Stimulated activated CD4-positive, alpha-beta T cell treated with anti-CD3 and anti-CD28 coated beads, TNF-alpha, amount 100 ng/mL, for 4 hours (primary cell): Measurements from ENCODE around the gene TMEM217.
A peak's percentile ranks its signal among the peaks of the same experiment; 100 is the strongest.
"Not testable (repeated sequence)": the region's sequence is repeated elsewhere in the genome, so short reads cannot be mapped to it uniquely, and the experiment has no call there.

Experiments
- DNase-seq, 3 experiments: peaks; one replicate each; pipeline ENCODE4 v3.0.0-alpha.2; 2020; ENCODE audit warnings: low read depth in 3 of 3

Gene TMEM217

DNA sequence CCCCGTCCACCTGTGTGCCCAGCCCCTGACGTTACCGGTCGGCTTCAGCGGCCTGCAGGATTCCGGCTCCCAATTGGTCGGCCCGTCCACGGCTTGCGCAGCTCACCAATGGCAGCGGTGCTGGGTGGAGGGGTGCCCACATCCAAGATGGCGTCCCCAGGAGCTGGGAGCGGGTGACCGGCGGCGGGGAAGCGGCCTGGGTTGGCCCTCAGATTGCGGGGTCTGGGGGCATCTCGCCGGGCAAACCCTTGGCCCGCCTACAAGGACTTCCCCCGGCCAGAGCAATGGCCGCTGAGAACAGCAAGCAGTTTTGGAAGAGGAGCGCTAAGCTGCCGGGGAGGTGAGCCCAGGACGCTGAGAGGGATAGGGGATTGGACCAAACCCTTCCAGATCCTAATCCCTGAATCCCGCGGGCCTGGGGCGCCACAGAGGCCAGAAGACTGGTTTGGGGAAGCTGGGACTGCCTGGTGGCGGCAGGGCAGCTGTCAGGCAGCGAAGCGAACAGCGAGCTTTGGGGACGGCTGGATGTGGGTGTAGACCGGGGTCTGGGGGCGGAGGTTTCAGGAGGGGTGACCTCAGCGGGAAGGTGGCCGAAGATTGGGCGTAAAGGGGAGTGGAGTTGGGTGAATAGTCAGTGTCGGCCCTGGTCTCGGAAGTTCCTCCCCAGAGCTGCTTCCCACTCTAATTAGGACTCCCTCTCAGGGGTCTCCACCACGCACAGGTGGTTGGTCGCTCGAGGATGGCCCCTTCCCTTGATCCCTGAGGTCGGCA is at the start of gene TMEM217, which contains the start of gene TBC1D22B:
Gene TMEM217 (minus strand): TSS at position 511 of the 771 bp plus-strand sequence. CDS start 39,114 bp downstream, outside the sequence.
Gene TBC1D22B (plus strand): TSS at position 139 of the 771 bp plus-strand sequence. CDS start 146 bp downstream, at position 285.
- DNase-seq, result peak; percentile 88 to 91 (median 91)

DNA sequence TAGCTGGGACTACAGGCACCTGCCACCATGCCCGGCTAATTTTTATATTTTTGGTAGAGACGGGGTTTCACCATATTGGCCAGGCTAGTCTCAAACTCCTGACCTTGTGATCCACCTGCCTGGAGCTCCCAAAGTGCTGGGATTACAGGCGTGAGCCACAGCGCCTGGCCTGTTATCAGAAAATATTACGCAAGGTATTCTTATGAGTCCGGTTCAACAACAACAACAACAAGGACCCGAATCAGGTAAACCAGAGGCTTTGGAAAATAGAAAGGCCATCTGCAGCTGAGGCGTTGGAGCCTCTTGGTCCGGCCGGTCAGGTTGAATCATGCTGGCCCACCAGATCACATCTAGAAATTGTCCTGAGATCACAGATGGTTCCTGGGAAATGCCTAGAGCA is 49.5 kb upstream of the TMEM217 start:
- not testable (repeated sequence) for DNase-seq

DNA sequence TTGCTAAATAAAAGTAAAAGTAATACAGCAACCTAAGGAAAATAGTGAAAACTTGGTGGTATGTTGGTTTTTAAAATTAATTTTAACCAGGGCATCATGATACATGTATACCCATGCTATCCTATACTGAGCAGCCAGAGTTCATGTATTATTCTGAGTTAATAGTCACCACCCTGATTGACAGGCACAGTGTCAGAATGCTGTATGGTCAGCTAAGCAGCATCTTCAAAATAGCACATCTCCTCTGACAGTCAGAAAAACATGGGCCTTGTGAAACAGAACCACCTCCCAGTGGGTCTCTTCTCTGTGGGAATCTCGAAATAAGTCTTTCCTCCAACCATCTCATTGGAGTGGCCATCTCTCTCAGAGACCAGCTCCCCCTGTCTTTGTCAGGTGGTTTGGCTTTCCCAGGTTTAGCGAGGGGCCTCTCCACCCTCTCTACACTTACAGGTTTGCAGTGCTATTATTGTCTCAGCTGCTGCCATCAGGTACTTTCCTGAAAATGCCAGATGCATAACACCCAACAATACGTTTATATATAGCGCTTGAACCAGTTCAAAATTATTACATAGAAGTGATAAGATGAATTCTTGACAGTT is 48.8 kb upstream of the TMEM217 start:
- no peak for DNase-seq

DNA sequence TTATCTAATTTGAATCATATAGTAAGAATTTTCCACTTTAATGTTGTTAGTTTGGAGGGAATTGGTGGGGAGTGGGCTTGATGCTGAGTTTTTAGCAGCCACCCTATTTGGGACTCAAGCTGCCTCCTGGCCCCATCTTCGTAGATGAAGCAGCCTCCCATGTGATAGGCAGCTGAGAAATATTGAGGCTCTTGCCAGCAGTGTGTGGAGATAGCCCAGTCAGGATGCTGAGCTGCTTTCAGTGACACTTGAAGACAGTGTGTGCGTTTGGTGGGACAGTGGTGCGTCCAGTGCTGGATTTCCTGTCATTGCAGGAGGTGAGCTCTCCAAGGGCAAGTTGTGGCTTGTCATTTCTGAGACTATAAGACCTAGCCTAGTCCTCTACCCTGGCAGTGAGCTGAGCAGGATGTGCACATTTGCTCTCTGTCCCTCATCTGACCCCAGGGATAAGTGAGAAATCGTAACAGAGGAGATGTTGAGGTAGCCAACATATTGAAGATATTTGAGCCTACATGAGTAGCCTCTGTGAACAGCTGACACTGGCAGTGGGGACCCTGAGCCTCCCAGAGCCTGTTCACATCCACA is 48.0 kb upstream of the TMEM217 start:
- no peak for DNase-seq

DNA sequence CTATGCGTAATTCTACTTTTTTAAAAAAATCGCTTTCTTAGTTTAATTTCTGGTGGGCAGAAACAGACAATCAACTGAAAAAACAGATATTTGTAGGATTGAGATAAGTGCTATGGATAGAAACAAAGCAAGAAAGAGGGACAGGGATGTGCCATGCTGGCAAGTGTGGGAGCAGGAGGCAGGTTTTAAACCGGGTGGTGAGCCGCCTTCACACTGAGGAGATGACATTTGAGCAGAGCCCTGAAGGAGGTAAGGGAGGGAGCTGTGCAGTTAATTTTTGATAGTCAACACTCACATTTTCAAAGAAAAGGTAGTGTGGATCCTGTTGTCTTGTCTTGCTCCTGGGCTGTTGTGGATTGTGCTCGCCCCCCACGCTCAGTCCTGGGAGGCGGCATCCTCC is 46.8 kb upstream of the TMEM217 start:
- DNase-seq, result no peak

DNA sequence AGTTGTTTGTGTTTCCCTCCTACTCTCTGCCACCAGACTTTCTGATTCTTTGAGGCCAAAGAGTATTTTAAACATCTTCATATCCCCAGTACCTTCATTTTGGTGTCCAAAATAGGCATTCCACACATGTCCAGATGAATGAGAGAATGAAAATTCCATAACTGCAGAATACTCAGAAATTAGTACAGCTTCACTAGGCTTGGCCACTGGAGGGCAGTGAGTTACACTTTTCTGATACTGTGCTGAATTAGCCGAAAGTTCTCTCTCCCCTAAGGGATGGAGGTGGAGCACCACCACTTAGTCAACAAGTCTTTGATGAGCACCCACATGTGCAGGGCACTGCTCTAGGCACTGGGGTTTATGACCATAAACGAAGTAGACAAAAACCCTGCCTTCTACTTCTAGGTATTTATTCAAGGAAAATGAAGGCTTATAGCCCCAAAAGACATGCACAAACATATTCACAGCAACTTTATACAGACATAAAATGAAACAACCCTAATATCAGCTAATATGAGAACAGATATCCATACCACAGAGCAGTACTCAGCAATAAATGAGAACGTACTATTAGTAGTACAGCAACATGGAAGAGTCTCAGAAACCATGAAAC is 46.1 kb upstream of the TMEM217 start:
- no peak for DNase-seq

DNA sequence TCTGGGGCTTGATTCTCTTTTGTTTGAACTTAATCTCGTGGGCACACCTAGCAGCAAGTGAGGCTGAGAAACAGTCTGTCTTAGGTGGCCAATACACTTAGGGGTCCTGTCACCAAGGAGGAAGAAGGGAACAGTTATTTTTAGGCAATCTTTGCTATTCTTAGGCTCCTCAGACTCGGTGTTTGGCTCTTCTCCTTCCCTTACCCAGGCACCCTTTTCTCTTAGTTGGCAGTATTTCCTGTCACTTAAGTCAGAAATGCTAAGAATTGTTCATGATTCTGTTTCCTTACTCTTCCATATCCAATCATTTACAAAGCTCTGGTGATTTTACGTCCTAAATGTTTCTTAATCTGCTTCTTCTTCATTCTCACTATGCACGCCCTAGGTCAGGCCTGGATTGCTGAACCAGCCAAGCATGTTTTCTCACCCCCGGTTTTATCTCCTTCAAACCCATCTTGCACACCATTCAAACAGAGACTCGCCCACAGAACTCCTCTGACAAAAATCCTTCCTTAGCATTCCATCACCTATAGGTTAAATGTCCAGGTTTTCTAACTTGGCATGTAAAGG is 45.2 kb upstream of the TMEM217 start:
- no peak for DNase-seq

DNA sequence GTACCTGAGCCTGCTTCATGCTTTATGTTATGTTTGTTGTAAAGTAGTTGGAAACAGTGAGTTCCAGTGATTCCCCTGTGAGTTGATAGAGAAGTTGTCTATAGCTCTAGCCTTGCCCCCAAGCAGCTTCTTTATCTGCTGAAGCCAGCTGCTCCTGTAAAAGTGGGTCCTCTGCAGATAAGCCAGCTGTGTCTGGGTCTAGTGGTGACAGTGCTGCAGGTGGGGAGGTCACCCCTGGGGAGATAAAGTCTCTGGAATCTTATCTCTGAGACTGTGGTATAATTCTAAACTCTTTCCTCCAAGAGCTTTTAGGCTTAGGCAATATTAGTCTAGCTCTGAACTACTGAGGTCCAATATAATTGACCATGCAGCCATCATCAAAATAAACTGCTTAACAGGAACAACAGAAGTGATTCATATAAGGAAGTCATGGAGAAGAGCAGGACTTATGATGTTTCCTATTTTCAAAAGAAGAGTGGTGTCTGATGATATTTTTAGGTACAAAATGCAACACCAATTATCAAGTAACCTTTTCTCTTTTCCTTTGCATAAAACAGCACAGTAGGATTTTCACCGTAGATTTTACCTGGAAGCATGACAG is 44.2 kb upstream of the TMEM217 start:
- no peak for DNase-seq

DNA sequence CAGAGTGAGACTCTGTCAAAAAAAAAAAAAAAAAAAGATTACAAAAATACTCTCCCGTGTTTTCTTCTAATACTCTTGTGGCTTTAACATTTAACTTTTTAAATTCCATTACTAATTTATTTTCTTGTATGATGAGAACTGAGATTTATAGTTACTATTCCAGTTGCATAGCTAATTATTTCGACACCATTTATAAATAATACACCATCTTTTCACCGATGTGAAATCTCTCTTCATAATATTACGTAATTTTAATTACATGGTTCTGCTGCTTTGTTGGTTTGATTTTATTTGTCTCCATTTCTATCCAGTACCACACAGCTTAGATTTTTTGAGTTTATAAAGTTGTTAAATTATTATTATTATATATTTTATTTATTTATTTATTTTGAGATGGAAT is 42.0 kb upstream of the TMEM217 start:
- no peak for DNase-seq

DNA sequence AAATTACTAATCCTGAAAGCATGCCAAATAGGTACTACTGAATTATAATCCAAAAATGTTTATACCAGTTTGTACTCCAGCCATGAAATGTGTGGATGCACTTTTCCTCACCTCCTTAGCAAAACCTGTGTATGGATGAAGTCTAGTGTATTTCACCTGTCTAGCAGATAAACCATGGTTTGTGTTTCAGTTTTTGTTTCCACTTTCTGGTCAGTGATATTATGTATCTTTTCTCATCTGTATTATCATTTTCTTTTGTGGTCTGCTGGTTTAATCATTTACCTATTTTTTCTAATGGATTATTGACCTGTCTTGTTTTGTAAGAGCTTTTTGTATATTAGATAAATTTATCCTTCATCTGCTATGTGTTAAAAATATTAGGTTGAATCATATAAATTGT is 41.0 kb upstream of the TMEM217 start:
- no peak for DNase-seq

DNA sequence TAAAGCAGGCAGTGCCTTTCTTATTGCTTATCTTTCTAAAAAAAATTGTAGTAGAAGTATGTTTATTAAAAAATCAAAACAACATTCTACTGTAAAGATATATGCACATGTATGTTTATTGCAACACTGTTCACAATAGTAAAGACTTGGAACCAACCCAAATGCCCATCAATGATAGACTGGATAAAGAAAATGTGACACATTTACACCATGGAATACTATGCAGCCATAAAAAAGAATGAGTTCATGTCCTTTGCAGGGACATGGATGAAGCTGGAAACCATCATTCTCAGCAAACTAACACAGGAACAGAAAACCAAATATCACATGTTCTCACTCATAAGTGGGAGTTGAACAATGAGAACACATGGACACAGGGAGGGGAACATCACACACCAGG is 39.7 kb upstream of the TMEM217 start:
- not testable (repeated sequence) for DNase-seq

DNA sequence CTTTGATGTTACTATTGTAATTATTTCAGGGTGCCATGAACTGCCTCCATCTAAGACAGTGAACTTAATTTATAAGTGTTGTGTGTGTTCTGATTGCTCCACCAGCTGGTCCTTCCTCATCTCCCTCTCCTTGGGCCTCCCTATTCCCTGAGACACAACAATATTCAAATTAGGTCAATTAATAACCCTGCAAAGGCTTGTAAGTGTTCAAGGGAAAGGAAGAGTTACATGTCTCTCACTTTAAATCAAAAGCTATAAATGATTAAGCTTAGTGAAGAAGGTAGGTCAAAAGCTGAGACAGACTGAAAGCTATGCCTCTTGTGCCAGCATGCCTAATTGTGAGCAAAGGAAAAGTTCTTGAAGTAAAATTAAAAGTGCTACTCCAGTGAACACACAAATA is 35.5 kb upstream of the TMEM217 start:
- no peak for DNase-seq

DNA sequence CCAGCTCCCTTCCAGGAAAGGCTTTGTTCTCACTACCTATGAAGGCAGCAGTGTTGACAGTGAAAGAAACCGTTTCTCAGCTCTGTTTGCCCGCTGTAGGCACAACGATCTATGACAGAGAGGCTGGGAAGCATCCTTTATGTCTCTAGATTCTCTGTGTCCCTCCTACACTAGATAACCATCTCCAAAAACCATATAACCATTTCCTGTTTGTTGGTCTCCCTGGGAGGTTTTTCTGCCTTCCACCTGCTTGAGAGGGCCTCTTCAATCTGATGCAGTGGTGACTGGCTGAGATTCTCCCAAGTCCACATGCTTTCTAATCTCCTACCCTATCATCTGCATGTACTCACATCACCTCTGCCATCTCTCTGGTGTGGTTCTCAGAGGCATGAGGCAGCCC is 32.0 kb upstream of the TMEM217 start:
- no peak for DNase-seq

DNA sequence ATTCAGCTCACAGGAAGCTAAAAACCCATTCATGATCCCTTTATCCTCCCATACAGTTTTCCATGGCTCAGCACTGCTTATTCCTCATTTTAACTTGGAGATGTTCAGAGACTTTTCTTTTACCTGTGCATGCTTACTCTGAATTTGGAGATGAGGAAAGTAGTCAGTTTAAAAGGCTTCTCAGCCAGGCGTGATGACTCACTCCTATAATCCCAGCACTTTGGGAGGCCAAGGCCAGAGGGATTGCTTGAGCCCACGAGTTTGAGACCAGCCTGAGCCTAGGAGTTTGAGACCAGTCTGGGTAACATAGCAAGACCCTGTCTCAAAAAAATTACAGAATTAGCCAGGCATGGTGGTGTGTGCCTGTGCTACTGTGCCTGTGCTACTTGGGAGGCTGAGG is 30.3 kb upstream of the TMEM217 start:
- DNase-seq, result no peak

DNA sequence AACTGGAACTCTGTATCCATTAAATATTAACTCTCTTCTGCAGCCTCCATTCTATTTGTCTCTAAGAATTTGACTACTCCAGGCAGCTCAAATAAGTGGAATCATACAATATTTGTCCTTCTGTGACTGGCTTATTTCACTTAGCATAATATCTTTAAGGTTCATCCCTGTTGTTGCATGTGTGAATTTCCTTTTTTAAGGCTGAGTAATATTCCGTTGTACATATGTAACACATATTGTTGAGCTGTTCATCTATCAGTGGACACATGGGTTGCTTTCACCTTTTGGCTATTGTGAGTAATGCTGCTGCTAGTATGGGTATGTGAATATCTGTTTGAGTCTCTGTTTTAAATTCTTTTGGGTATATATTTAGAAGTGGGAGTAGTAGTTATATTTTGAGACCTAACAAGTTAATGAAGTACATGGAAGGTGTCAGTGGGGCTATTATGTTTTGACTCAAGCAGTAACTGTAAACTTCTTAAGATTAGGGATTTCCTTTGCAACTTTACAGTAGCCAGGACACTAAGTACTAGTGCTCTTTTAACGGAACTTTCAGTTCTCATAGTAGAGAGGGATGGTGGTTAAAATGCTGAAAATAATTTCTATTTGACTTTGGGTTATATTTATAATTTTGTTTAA is 29.7 kb upstream of the TMEM217 start:
- no peak for DNase-seq

DNA sequence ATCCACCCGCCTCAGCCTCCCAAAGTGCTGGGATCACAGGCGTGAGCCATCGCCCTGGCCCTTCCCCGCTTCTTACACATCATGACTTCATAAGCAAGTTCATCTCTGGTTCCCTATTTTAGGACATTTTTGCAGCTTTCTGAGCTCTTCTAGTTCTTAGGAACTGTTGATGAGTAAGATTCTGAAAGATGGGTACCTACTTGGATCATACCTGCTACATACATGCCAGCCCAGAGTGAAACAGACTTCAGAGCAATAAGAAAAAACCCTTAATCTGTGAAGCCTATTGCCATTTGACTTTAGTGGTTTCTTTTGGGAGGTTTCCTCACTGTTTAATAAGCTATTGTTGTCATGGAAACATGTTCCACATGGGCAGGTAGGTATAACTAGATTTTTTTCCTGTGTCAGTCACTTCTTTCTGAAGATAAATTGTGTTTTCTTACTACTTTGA is 27.9 kb upstream of the TMEM217 start:
- DNase-seq, result no peak

DNA sequence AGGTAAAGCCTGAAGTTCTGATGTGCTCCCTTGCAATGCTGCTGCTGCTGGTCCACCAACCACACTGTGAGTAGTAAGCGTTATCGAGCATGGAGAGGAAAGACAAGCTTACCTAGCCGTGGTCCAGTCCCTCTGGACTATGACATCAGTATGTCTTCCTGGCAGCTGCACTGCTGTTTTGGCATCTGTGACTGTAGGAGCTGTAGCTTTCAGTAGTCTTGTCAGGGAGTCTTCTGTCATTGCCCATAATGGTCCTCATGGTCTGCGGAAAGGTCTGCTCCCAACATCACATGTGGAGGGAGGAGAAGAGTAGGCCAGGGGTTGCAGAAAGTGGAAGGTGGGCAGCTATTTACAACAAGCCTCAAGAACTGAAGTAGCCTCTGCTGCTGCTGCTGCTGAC is 26.8 kb upstream of the TMEM217 start:
- no peak for DNase-seq

DNA sequence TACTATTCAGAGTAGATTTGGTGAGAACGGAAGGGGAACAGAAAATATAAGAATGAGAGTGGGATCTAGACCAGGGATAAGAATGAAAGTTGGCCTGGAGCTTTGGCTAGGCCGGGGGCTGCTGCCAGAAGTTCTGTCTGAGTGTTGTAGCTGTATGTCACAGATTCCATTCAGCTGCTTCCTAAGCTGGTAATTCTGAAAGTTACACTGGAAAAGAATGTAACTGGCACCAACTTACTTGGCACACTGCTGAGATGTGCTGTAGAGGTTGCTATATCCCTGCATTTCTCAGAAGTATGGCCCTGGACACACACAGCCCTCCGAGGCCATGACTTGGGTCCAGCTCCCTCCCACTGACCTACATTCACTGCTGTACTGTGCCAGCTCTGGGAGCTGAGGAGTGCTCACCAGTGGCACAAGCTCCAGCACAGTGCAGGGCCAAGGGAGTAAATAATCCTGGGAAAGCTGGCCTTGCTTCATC is 25.8 kb upstream of the TMEM217 start:
- DNase-seq, result no peak

DNA sequence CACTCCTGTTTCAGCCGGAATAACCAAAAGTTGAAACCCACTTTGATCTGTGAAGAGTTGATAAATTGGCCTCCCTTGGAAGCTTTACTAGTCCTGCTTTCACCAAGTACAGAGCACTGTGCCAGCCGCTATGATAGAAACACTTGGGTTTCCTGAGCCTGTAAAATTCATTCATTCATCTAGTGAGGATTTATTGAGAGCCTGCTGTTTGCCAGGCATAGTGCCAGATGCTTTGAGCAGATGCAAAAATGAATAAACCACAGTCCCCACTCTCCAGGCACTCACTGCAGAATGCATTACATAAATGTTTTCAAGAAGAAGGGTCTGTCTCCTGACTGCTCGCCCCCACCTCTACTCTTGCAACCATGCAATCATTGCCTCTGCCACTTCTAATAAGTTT is 25.3 kb upstream of the TMEM217 start:
- DNase-seq, result no peak

DNA sequence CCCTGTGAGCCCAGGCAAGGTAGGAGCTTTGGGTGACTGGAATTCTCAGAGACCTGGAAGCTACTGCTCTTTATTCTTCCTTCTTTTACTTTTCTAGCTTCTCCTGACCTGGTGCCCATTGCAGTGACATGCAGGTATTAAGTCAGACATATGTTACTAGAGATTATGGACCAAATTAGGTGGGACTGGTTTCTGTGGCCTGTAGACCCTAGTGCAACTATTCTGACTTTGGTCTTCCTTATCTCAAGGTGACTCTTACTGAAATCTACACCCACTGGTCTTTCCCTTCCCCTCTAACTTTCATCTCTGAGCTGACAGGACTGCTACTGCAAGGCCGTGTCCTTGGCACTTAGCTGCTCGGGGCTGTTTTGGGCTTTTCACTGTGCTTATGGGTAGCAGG is 24.4 kb upstream of the TMEM217 start:
- no peak for DNase-seq
